Stimulated activated naive B cell treated with anti-CD40 and anti-IgM and Interleukin-4, amounts not matched to agents 10 μg/mL and 1 μg/mL and 100 μg/mL, for 72 hours (primary cell): ENCODE results near the gene STX19.
"Not testable (repeated sequence)": the region's sequence is repeated elsewhere in the genome, so short reads cannot be mapped to it uniquely, and the experiment has no call there.

ENCODE experiments used
- ATAC-seq, 2 donors: fragments of 150-1000 bp; cut with Tn5 transposase; replicated peaks; 2 replicates each; pipeline ENCODE4 v1.10.0; 2021; ENCODE audit warnings: moderate library complexity in 1 of 2
- DNase-seq: peaks from one replicate; pipeline ENCODE4 v3.0.0; 2021
- H3K27ac Mint-ChIP-seq: one replicate; pipeline ENCODE4 v1.8.0; 2022; ENCODE audit warnings: mild to moderate bottlenecking, mixed read lengths
- H3K27me3 Mint-ChIP-seq, 2 donors: one replicate each; pipeline ENCODE4 v1.8.0; 2022; ENCODE audit warnings: mixed read lengths in 2 of 2
- H3K36me3 Mint-ChIP-seq, 2 donors: one replicate each; pipeline ENCODE4 v1.8.0; 2022; ENCODE audit warnings: mixed read lengths in 2 of 2, mild to moderate bottlenecking in 1 of 2
- H3K4me1 Mint-ChIP-seq, 2 donors: one replicate each; pipeline ENCODE4 v1.8.0; 2022; ENCODE audit warnings: mixed read lengths in 2 of 2, mild to moderate bottlenecking in 1 of 2
- H3K4me3 Mint-ChIP-seq, 2 donors: one replicate each; pipeline ENCODE4 v1.8.0; 2022; ENCODE audit warnings: mild to moderate bottlenecking in 2 of 2, mixed read lengths in 2 of 2, moderate library complexity in 1 of 2
- H3K9me3 Mint-ChIP-seq, 2 donors: one replicate each; pipeline ENCODE4 v1.8.0; 2022; ENCODE audit warnings: mixed read lengths in 2 of 2, mild to moderate bottlenecking in 1 of 2

STX19 gene

GRCh38 chr3:94061297-94061696, 32.9 kb upstream of the STX19 start:
- no peaks in the 10 kb centered on the region for H3K9me3 Mint-ChIP-seq
- no peak overlapping the region for H3K4me3 Mint-ChIP-seq
- H3K27ac Mint-ChIP-seq: no peak overlapping the region
- H3K4me1 Mint-ChIP-seq: peaks cover 14 to 32% of the 10 kb centered on the region in 2 donors
- H3K36me3 Mint-ChIP-seq: peaks cover 10 to 23% of the 10 kb centered on the region in 2 donors
- no peaks in the 10 kb centered on the region for H3K27me3 Mint-ChIP-seq
- DNase-seq (no peak), ATAC-seq (no peak)

- Mint-ChIP-seq H3K27ac (no peak overlapping the region), H3K9me3 (no peaks in the 10 kb centered on the region), H3K4me1 (no peaks in the 10 kb centered on the region), H3K36me3 (no peaks in the 10 kb centered on the region), H3K27me3 (no peaks in the 10 kb centered on the region), H3K4me3 (no peak overlapping the region)
- DNase-seq (no peak), ATAC-seq (no peak)
Measured at GRCh38 chr3:94050546-94050945, 22.1 kb upstream of the STX19 start.

GRCh38 chr3:94049267-94049666, 20.9 kb upstream of the STX19 start:
- Mint-ChIP-seq H3K36me3 (peaks cover 7% of the 10 kb centered on the region in 2 donors), H3K27me3 (no peaks in the 10 kb centered on the region), H3K27ac (no peak overlapping the region), H3K4me1 (no peaks in the 10 kb centered on the region), H3K4me3 (no peak overlapping the region), H3K9me3 (no peaks in the 10 kb centered on the region)
- ATAC-seq (no peak), DNase-seq (no peak)

GRCh38 chr3:94046533-94046932, 18.1 kb upstream of the STX19 start:
- ATAC-seq: no peak
- peaks cover 0 to 3% of the 10 kb centered on the region in 2 donors for H3K9me3 Mint-ChIP-seq
- no peak overlapping the region for H3K27ac Mint-ChIP-seq
- H3K4me1 Mint-ChIP-seq: no peaks in the 10 kb centered on the region
- H3K36me3 Mint-ChIP-seq: peaks cover 17 to 20% of the 10 kb centered on the region in 2 donors
- no peak overlapping the region for H3K4me3 Mint-ChIP-seq
- H3K27me3 Mint-ChIP-seq: no peaks in the 10 kb centered on the region
- DNase-seq: no peak

- not testable (repeated sequence) for ATAC-seq, H3K4me1 Mint-ChIP-seq, DNase-seq, H3K27me3 Mint-ChIP-seq, H3K4me3 Mint-ChIP-seq, H3K9me3 Mint-ChIP-seq
- H3K27ac Mint-ChIP-seq: peak overlapping the region; percentile 86
- H3K36me3 Mint-ChIP-seq: peaks cover 17 to 20% of the 10 kb centered on the region in 2 donors
Measured at GRCh38 chr3:94044100-94044936, 15.9 kb upstream of the STX19 start.

- H3K27ac Mint-ChIP-seq: peak overlapping the region; percentile 86
- H3K27me3 Mint-ChIP-seq: no peaks in the 10 kb centered on the region
- no peak for ATAC-seq
- no peak overlapping the region for H3K4me3 Mint-ChIP-seq
- H3K9me3 Mint-ChIP-seq: peaks cover 0 to 3% of the 10 kb centered on the region in 2 donors
- H3K36me3 Mint-ChIP-seq: peaks cover 17 to 20% of the 10 kb centered on the region in 2 donors
- H3K4me1 Mint-ChIP-seq: no peaks in the 10 kb centered on the region
- no peak for DNase-seq
Measured at GRCh38 chr3:94043285-94043684, 14.9 kb upstream of the STX19 start.

- DNase-seq (no peak), ATAC-seq (no peak)
- H3K4me3 Mint-ChIP-seq: no peak overlapping the region
Measured at GRCh38 chr3:94036909-94037507, 8.6 kb upstream of the STX19 start.

GRCh38 chr3:94026623-94027022, 1.8 kb downstream of the STX19 start:
- DNase-seq (no peak), ATAC-seq (no peak)
- no peaks in the 10 kb centered on the region for H3K4me1 Mint-ChIP-seq
- H3K27me3 Mint-ChIP-seq: no peaks in the 10 kb centered on the region
- H3K4me3 Mint-ChIP-seq: no peak overlapping the region
- H3K9me3 Mint-ChIP-seq: no peaks in the 10 kb centered on the region
- H3K36me3 Mint-ChIP-seq: peaks cover 5 to 7% of the 10 kb centered on the region in 2 donors
- no peak overlapping the region for H3K27ac Mint-ChIP-seq

More at GRCh38 chr3:94036909-94037507, 8.6 kb upstream of the STX19 start:
- Mint-ChIP-seq H3K27ac (no peak overlapping the region), H3K27me3 (no peaks in the 10 kb centered on the region), H3K4me1 (no peaks in the 10 kb centered on the region), H3K36me3 (peaks cover 6 to 9% of the 10 kb centered on the region in 2 donors), H3K9me3 (no peaks in the 10 kb centered on the region)

GRCh38 chr3:94024385-94024784, 4.0 kb downstream of the STX19 start:
- Mint-ChIP-seq H3K36me3 (peaks cover 4 to 5% of the 10 kb centered on the region in 2 donors), H3K4me3 (no peak overlapping the region), H3K4me1 (no peaks in the 10 kb centered on the region), H3K9me3 (no peaks in the 10 kb centered on the region), H3K27me3 (no peaks in the 10 kb centered on the region), H3K27ac (no peak overlapping the region)
- ATAC-seq (no peak), DNase-seq (no peak)

GRCh38 chr3:94020293-94020692, 8.1 kb downstream of the STX19 start:
- DNase-seq: no peak
- H3K9me3 Mint-ChIP-seq: no peaks in the 10 kb centered on the region
- H3K4me1 Mint-ChIP-seq: no peaks in the 10 kb centered on the region
- no peak overlapping the region for H3K27ac Mint-ChIP-seq
- no peak for ATAC-seq
- H3K36me3 Mint-ChIP-seq: peaks cover 5 to 7% of the 10 kb centered on the region in 2 donors
- no peaks in the 10 kb centered on the region for H3K27me3 Mint-ChIP-seq
- H3K4me3 Mint-ChIP-seq: no peak overlapping the region

- ATAC-seq (no peak), DNase-seq (no peak)
- H3K27ac Mint-ChIP-seq: no peak overlapping the region
- H3K4me1 Mint-ChIP-seq: peaks cover 0 to 5% of the 10 kb centered on the region in 2 donors
- no peaks in the 10 kb centered on the region for H3K27me3 Mint-ChIP-seq
- peaks cover 5 to 12% of the 10 kb centered on the region in 2 donors for H3K36me3 Mint-ChIP-seq
- H3K4me3 Mint-ChIP-seq: no peak overlapping the region
- no peaks in the 10 kb centered on the region for H3K9me3 Mint-ChIP-seq
Measured at GRCh38 chr3:94019659-94020058, 8.7 kb downstream of the STX19 start.

- Mint-ChIP-seq H3K27ac (no peak overlapping the region), H3K9me3 (no peaks in the 10 kb centered on the region), H3K4me3 (no peak overlapping the region), H3K27me3 (no peaks in the 10 kb centered on the region), H3K4me1 (peaks cover 5 to 9% of the 10 kb centered on the region in 2 donors), H3K36me3 (peaks cover 6 to 13% of the 10 kb centered on the region in 2 donors)
- DNase-seq: no peak
- no peak for ATAC-seq
Measured at GRCh38 chr3:94015025-94015424, 13.4 kb downstream of the STX19 start.

- Mint-ChIP-seq H3K4me3 (no peak overlapping the region), H3K9me3 (no peaks in the 10 kb centered on the region), H3K27me3 (no peaks in the 10 kb centered on the region), H3K27ac (no peak overlapping the region), H3K4me1 (peaks cover 5 to 9% of the 10 kb centered on the region in 2 donors), H3K36me3 (peaks cover 6% of the 10 kb centered on the region in 2 donors)
- no peak for ATAC-seq
- no peak for DNase-seq
Measured at GRCh38 chr3:94012185-94012584, 16.2 kb downstream of the STX19 start.

- H3K9me3 Mint-ChIP-seq: no peaks in the 10 kb centered on the region
- peaks cover 9 to 10% of the 10 kb centered on the region in 2 donors for H3K36me3 Mint-ChIP-seq
- peaks cover 5 to 9% of the 10 kb centered on the region in 2 donors for H3K4me1 Mint-ChIP-seq
- H3K27ac Mint-ChIP-seq: no peak overlapping the region
- no peak for DNase-seq
- H3K4me3 Mint-ChIP-seq: no peak overlapping the region
- ATAC-seq: no peak
- no peaks in the 10 kb centered on the region for H3K27me3 Mint-ChIP-seq
Measured at GRCh38 chr3:94011233-94011711, 17.1 kb downstream of the STX19 start.

- ATAC-seq: no peak
- H3K4me1 Mint-ChIP-seq: peaks cover 4 to 7% of the 10 kb centered on the region in 2 donors
- no peaks in the 10 kb centered on the region for H3K27me3 Mint-ChIP-seq
- H3K4me3 Mint-ChIP-seq: no peak overlapping the region
- DNase-seq: no peak
- peaks cover 6 to 10% of the 10 kb centered on the region in 2 donors for H3K36me3 Mint-ChIP-seq
- no peak overlapping the region for H3K27ac Mint-ChIP-seq
- no peaks in the 10 kb centered on the region for H3K9me3 Mint-ChIP-seq
Measured at GRCh38 chr3:94009608-94010007, 18.8 kb downstream of the STX19 start.
